Stimulated activated CD8-positive, alpha-beta memory T cell treated with anti-CD3 and anti-CD28 coated beads, Interleukin-4, amount 100 ng/mL, for 48 hours (primary cell): ENCODE measurements around the gene SPAG4.
A peak's percentile ranks its signal among the peaks of the same experiment; 100 is the strongest.

Experiments
- DNase-seq: peaks from one replicate; pipeline ENCODE4 v3.0.0-alpha.2; 2020

The SPAG4 gene

GRCh38 chr20:35600176-35600992 lies 15.2 kb upstream of the SPAG4 start:
- DNase-seq, result no peak

GRCh38 chr20:35600993-35601973 lies 14.3 kb upstream of the SPAG4 start:
- DNase-seq, result peak; percentile 83

- DNase-seq, result no peak
These were observed 13.6 kb upstream of the SPAG4 start for GRCh38 chr20:35601990-35602389.

- DNase-seq, result no peak
These were observed 12.7 kb upstream of the SPAG4 start for GRCh38 chr20:35602851-35603495.

GRCh38 chr20:35603695-35604448 lies 11.8 kb upstream of the SPAG4 start:
- DNase-seq, result no peak

GRCh38 chr20:35604449-35604747 lies 11.2 kb upstream of the SPAG4 start:
- DNase-seq, result peak; percentile 49

- no peak for DNase-seq
These were observed 9.5 kb upstream of the SPAG4 start for GRCh38 chr20:35606127-35606526.

- DNase-seq, result no peak
These were observed 8.5 kb upstream of the SPAG4 start for GRCh38 chr20:35607003-35607735.

- DNase-seq, result no peak
These were observed 4.7 kb upstream of the SPAG4 start for GRCh38 chr20:35610833-35611427.

GRCh38 chr20:35611482-35611881 lies 4.1 kb upstream of the SPAG4 start:
- DNase-seq, result no peak

- peak; percentile 84 for DNase-seq
These were observed 1.1 kb downstream of the SPAG4 start for GRCh38 chr20:35616465-35617396.

- DNase-seq, result peak; percentile 72
These were observed 2.0 kb downstream of the SPAG4 start for GRCh38 chr20:35617397-35618262.

GRCh38 chr20:35618263-35619131 lies 2.9 kb downstream of the SPAG4 start:
- no peak for DNase-seq

- DNase-seq, result peak; percentile 89
These were observed 3.8 kb downstream of the SPAG4 start for GRCh38 chr20:35619196-35620095.

GRCh38 chr20:35620818-35621559 lies 5.4 kb downstream of the SPAG4 start:
- DNase-seq, result no peak

- no peak for DNase-seq
These were observed 5.9 kb downstream of the SPAG4 start for GRCh38 chr20:35621560-35621946.
